ENCODE measurements around the gene DGAT2. TPM values are rescaled to one million over a fixed set of nuclear protein-coding genes. Genes with fewer than 3 reads are reported as not detected.

Gene DGAT2
- total RNA-seq, 1 experiment from 2014 or later: 2.8 TPM

DNA sequence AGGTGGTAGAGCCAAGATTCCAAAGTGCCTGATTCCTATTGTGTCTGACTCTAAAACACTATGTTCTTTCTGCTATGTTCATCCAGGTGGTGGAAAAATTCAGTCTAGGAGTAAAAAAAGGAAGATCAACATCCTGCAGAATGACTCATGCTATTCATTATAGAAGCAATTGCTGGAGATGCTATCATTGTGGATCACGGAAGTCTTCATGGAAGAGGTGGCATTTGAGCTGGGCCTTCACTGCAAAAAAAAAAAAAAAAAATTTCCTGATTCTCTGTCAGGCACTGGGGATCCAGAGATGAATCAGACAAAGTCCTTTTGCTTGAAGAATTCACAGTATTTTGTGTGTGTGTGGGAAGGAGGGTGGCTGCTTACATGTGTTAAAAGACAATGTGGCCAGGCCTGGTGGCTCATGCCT, 45.1 kb downstream of the DGAT2 start:
- no peak overlapping the region for H4K91ac ChIP-seq (ENCODE audit: insufficient read length, low read depth, low read length)
- no peak overlapping the region for H3T11ph ChIP-seq (ENCODE audit: low read length)
- H3K56ac ChIP-seq (ENCODE audit: insufficient read length, low read depth, low read length): no peak overlapping the region
- no peak overlapping the region for H4K5ac ChIP-seq (ENCODE audit: insufficient read length, low read depth, low read length)
- Mint-ChIP-seq H3K9me3 (no peaks in the 10 kb centered on the region), H3K27me3 (ENCODE audit: low read depth) (no peaks in the 10 kb centered on the region), H3K27ac (no peak overlapping the region), H3K4me3 (peak overlapping the region in 1 of 2 experiments; percentile 94; a peak in 3 of 5 replicates), H3K4me1 (peaks cover 16 to 18% of the 10 kb centered on the region in 2 experiments), H3K36me3 (ENCODE audit: insufficient read depth in 1 of 3, low read depth in 3 of 3) (no peaks in the 10 kb centered on the region)
- WGBS (ENCODE audit: extremely low coverage, insufficient read length, low lambda C conversion rate): no CpG with 5 or more reads among the region's 1 CpG
- H3K9ac ChIP-seq (ENCODE audit: extremely low read depth, insufficient read length, low read length): no peak overlapping the region
- no peaks in the 10 kb centered on the region for H4K20me1 ChIP-seq (ENCODE audit: control insufficient read depth, insufficient read depth, insufficient read length)
- H3K14ac ChIP-seq (ENCODE audit: insufficient read depth, low read length): no peak overlapping the region
- H4K8ac ChIP-seq (replicated peaks; ENCODE audit: insufficient read length, low read depth, low read length): no peak overlapping the region
- H3K4me1 ChIP-seq (ENCODE audit: insufficient read depth, low read length): peaks cover 6% of the 10 kb centered on the region; the same call in 1 of the 2 replicates
- no peak overlapping the region for H3K23ac ChIP-seq (ENCODE audit: insufficient read length, low read depth, low read length)
- H2BK12ac ChIP-seq (ENCODE audit: insufficient read length, low read depth, low read length): no peak overlapping the region
- peaks cover 5% of the 10 kb centered on the region for H3K79me2 ChIP-seq (ENCODE audit: insufficient read depth, low read length)
- H2AK5ac ChIP-seq (ENCODE audit: insufficient read length, low read length): no peak overlapping the region
- no peak overlapping the region for H2BK5ac ChIP-seq (ENCODE audit: insufficient read length, low read length)
- no peak overlapping the region for H2AFZ ChIP-seq (ENCODE audit: low read length)
- H3K23me2 ChIP-seq (ENCODE audit: insufficient read length, low read depth, low read length, poor library complexity, severe bottlenecking): peaks cover 10% of the 10 kb centered on the region
- no peaks in the 10 kb centered on the region for H3K27me3 ChIP-seq (ENCODE audit: insufficient read depth, low read length)
- TF ChIP-seq, protein P1, sequence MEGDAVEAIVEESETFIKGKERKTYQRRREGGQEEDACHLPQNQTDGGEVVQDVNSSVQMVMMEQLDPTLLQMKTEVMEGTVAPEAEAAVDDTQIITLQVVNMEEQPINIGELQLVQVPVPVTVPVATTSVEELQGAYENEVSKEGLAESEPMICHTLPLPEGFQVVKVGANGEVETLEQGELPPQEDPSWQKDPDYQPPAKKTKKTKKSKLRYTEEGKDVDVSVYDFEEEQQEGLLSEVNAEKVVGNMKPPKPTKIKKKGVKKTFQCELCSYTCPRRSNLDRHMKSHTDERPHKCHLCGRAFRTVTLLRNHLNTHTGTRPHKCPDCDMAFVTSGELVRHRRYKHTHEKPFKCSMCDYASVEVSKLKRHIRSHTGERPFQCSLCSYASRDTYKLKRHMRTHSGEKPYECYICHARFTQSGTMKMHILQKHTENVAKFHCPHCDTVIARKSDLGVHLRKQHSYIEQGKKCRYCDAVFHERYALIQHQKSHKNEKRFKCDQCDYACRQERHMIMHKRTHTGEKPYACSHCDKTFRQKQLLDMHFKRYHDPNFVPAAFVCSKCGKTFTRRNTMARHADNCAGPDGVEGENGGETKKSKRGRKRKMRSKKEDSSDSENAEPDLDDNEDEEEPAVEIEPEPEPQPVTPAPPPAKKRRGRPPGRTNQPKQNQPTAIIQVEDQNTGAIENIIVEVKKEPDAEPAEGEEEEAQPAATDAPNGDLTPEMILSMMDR (conservative IDR thresholded peaks at IDR 0.05): no peak
- H3K4ac ChIP-seq (ENCODE audit: low read depth, low read length): no peak overlapping the region
- H2BK15ac ChIP-seq (ENCODE audit: low read depth, low read length): no peak overlapping the region
- H3K9me3 ChIP-seq (ENCODE audit: control insufficient read depth, low read depth, low read length): no peaks in the 10 kb centered on the region
- DNase-seq: no peak
- H3K27ac ChIP-seq (ENCODE audit: insufficient read length, low read depth, low read length): no peak overlapping the region
- H3K18ac ChIP-seq (ENCODE audit: insufficient read length, low read depth, low read length): no peak overlapping the region
- H3K79me1 ChIP-seq (ENCODE audit: insufficient read depth, low read depth, low read length, poor library complexity, severe bottlenecking): no peaks in the 10 kb centered on the region
- no peak overlapping the region for H2BK120ac ChIP-seq (ENCODE audit: low read depth, low read length, poor library complexity, severe bottlenecking)
- peak overlapping the region; percentile 87 for H3K4me2 ChIP-seq (ENCODE audit: insufficient read depth, insufficient read length, low read length)
- no peak overlapping the region for H2BK20ac ChIP-seq (ENCODE audit: low read depth, low read length, poor library complexity, severe bottlenecking)
